ENCODE measurements around the gene CYFIP1. TPM values are rescaled to one million over a fixed set of nuclear protein-coding genes. Genes with fewer than 3 reads are reported as not detected.

Gene CYFIP1
- total and polyA plus RNA-seq, 2 of the 13 experiments (the other 11 are each of a cell fraction or from before 2014, with no cell fraction given): 38.1 to 58.3 TPM

- Histone ChIP-seq H3K9ac (ENCODE audit: insufficient read depth, low read depth, low read length) (no peak overlapping the region), H2AFZ (ENCODE audit: low read length) (no peak overlapping the region), H3K79me2 (ENCODE audit: insufficient read depth, low read length) (peaks cover 80% of the 10 kb centered on the region), H3K27ac (ENCODE audit: extremely low read length, insufficient read depth, low read length) (no peak overlapping the region), H3K4me2 (ENCODE audit: low read depth, low read length) (no peak overlapping the region), H3K4me3 (replicated peaks in 1 of 3; ENCODE audit: insufficient read depth in 1 of 3, low read depth in 2 of 3, low read length in 3 of 3) (no peak overlapping the region), H3K36me3 (replicated peaks in 1 of 2; ENCODE audit: control insufficient read depth in 1 of 2, insufficient read depth in 2 of 2, low read length in 2 of 2) (peaks cover 3% of the 10 kb centered on the region in 2 experiments; a peak in 1 of 5 replicates), H3K4me1 (ENCODE audit: insufficient read depth, low read length) (peaks cover 29% of the 10 kb centered on the region), H4K20me1 (ENCODE audit: insufficient read depth, low read length) (peaks cover 11% of the 10 kb centered on the region), H3K27me3 (ENCODE audit: control insufficient read depth in 1 of 2, insufficient read depth in 2 of 2, low read length in 2 of 2) (no peaks in the 10 kb centered on the region), H3K9me3 (ENCODE audit: low read length) (no peaks in the 10 kb centered on the region)
- POLR2A ChIA-PET: no interaction called here
- CTCF ChIA-PET (ENCODE audit: low intra/inter-chr PET ratio, low total read pairs): no interaction called here
- FAIRE-seq: no peak
- no peak for TF ChIP-seq PAWR (CRISPR knock-in tag; IDR thresholded peaks at IDR 0.05; ENCODE audit: borderline replicate concordance)
- no peak for TF ChIP-seq JARID2 (CRISPR knock-in tag; IDR thresholded peaks at IDR 0.05; ENCODE audit: insufficient replicate concordance)
- no peak for TF ChIP-seq TBL1XR1 (IDR thresholded peaks at IDR 0.05; ENCODE audit: borderline replicate concordance, low read length, partially characterized antibody)
- no peak for TF ChIP-seq ZC3H4 (CRISPR knock-in tag; IDR thresholded peaks at IDR 0.05; ENCODE audit: borderline replicate concordance)
- TF ChIP-seq FOSL2 (CRISPR knock-in tag; IDR thresholded peaks at IDR 0.05): no peak
- TF ChIP-seq TCF7 (IDR thresholded peaks at IDR 0.05; ENCODE audit: low read depth): no peak
- TF ChIP-seq MAX (IDR thresholded peaks at IDR 0.05): no peak
- TF ChIP-seq ZFY (CRISPR knock-in tag; IDR thresholded peaks at IDR 0.05): no peak
- no peak for TF ChIP-seq XBP1 (CRISPR knock-in tag; IDR thresholded peaks at IDR 0.05)
- no peak for TF ChIP-seq ZNF703 (CRISPR knock-in tag; IDR thresholded peaks at IDR 0.05; ENCODE audit: borderline replicate concordance)
- TF ChIP-seq ZNF10 (CRISPR knock-in tag; IDR thresholded peaks at IDR 0.05; ENCODE audit: borderline replicate concordance, low read depth): no peak
- TF ChIP-seq ZNF878 (CRISPR knock-in tag; IDR thresholded peaks at IDR 0.05): no peak
- TF ChIP-seq TEF (CRISPR knock-in tag; IDR thresholded peaks at IDR 0.05): no peak
- TF ChIP-seq EEA1 (CRISPR knock-in tag; IDR thresholded peaks at IDR 0.05; ENCODE audit: borderline replicate concordance): no peak
- no peak for TF ChIP-seq MLX (CRISPR knock-in tag; IDR thresholded peaks at IDR 0.05)
- no peak for TF ChIP-seq TCF7L2 (IDR thresholded peaks at IDR 0.05; ENCODE audit: low read depth, low read length)
- no peak for TF ChIP-seq ZFP37 (CRISPR knock-in tag; IDR thresholded peaks at IDR 0.05; ENCODE audit: borderline replicate concordance)
- TF ChIP-seq AHDC1 (CRISPR knock-in tag; IDR thresholded peaks at IDR 0.05; ENCODE audit: borderline replicate concordance): no peak
- TF ChIP-seq ZNF552 (CRISPR knock-in tag; IDR thresholded peaks at IDR 0.05; ENCODE audit: borderline replicate concordance): no peak
- TF ChIP-seq ZNF24 (IDR thresholded peaks at IDR 0.05): no peak
- ATAC-seq: no peak
- no peak for DNase-seq (ENCODE audit: low spot score)
- WGBS (ENCODE audit: low lambda C conversion rate): 95% methylated on average over 3 of the region's 3 CpGs
- in situ Hi-C loops (cut with HindIII; ENCODE audit: extremely low pct_ligation_motif_present, low pct_unique_long_range_greater_than_20kb): no loop called here
- intact Hi-C loops (cut with micrococcal nuclease; ENCODE audit: unreplicated experiment): no loop called here
- BruUV-seq (replicated peaks): no TSS peak
Observed at GRCh38 chr15:22969489-22969888, 10.7 kb downstream of the CYFIP1 start.
